Central memory CD4-positive, alpha-beta T cell (primary cell): ENCODE results near the gene GAPDH.
"Not testable (repeated sequence)": the region's sequence is repeated elsewhere in the genome, so short reads cannot be mapped to it uniquely, and the experiment has no call there.

ENCODE experiments used
- DNase-seq: peaks from one replicate; pipeline ENCODE4 v3.0.0; 2022
- total RNA-seq, 3 experiments: gene quantifications; one replicate each; lab custom pipeline; 2026; lab: John Stamatoyannopoulos, UW

GAPDH gene
- total RNA-seq, result 314 to 3,583 (median 875) reads per million in 3 experiments

DNA sequence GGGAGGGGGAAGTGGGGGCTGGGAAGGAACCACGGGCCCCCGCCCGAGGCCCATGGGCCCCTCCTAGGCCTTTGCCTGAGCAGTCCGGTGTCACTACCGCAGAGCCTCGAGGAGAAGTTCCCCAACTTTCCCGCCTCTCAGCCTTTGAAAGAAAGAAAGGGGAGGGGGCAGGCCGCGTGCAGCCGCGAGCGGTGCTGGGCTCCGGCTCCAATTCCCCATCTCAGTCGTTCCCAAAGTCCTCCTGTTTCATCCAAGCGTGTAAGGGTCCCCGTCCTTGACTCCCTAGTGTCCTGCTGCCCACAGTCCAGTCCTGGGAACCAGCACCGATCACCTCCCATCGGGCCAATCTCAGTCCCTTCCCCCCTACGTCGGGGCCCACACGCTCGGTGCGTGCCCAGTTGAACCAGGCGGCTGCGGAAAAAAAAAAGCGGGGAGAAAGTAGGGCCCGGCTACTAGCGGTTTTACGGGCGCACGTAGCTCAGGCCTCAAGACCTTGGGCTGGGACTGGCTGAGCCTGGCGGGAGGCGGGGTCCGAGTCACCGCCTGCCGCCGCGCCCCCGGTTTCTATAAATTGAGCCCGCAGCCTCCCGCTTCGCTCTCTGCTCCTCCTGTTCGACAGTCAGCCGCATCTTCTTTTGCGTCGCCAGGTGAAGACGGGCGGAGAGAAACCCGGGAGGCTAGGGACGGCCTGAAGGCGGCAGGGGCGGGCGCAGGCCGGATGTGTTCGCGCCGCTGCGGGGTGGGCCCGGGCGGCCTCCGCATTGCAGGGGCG is at the start of gene GAPDH:
Gene GAPDH, plus strand, starts transcription at position 595 of the 772 bp plus-strand sequence. CDS start 316 bp downstream, outside the sequence.
- DNase-seq, result peak; percentile 88

DNA sequence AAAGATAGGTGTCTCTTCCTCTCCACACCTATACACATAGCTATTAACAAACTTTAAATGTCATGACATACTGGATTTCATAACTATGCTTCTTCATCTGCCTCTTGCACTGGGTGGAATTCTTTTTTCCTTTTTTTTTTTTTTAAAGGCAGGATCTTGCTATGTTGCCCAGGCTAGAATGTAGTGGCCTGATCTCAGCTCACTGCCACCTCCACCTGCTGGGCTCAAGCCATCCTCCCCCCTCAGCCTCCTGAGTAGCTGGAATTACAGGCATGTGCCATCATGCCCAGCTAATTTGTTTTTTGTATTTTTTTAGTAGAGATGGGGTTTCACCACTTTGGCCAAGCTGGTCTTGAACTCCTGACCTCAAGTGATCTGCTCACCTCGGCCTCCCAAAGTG is 46.1 kb upstream of the GAPDH start:
- DNase-seq, result no peak

DNA sequence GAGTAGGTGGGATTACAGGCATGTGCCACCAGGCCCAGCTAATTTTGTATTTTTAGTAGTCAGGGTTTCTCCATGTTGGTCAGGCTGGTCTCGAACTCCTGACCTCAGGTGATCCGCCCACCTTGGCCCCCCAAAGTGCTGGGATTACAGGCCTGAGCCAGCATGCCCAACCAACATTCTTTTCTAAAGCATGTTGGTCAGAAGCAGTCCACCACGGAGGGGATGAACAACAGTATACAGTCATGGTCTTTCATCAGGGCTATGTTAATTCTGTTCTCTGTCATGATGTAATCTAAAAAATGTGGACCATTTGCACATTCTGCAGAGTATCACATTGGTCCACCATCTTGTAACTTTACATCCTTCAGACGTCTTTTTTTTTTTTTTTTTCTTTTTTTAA is 44.9 kb upstream of the GAPDH start:
- no peak for DNase-seq

DNA sequence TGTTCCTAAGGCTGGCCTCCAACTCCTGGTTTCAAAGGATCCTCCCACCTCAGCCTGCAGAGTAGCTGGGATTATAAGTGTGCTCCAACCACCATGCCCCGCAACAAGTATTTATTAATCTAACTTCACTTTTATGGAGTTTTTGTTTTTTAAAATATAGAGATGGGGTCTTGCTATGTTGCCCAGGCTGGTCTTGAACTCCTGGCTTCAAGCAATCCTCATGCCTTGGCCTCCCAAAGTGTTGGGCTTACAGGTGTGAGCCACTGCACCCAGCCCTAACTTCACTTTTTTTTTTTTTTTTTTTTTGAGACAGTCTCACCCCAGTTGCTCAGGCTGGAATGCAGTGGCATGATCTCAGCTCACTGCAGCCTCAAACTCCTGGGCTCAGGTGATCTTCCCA is 43.6 kb upstream of the GAPDH start:
- DNase-seq, result not testable (repeated sequence)

DNA sequence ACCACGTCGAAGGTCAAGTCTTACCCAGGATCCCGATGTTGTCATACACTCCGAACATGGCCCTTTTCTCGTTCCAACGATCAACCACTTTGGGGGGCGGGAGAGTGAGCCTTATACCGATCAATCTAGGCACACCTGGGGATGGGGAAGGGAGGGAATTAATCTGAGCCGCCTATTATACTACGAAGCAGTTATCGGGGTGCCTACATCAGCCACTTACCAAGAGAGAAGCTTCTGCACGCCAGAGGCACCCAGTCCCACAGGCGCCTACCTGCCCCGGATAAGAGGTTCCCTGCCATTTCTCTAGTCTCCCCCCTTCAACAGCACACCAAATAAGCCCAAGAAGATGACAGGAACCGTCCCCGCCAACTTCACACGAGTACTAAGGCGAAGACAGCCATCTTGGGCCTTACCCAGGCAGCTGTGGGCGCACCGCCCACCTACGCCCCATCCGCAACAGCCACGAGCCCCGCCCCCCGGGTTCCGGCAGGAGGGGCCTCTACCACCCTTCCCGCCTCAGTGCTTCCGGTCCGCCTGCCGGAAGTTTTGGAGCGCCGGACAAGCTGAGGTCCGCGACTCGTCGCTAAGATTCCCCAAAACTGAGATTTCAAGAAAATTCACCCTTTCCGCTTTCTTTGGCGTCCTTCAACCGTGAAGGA is 41.4 kb upstream of the GAPDH start, which contains the start of gene MRPL51:
Gene MRPL51, minus strand, starts transcription at position 425 of the 659 bp plus-strand sequence. Its CDS starts 126 bp downstream, at position 299.
- peak; percentile 95 for DNase-seq

DNA sequence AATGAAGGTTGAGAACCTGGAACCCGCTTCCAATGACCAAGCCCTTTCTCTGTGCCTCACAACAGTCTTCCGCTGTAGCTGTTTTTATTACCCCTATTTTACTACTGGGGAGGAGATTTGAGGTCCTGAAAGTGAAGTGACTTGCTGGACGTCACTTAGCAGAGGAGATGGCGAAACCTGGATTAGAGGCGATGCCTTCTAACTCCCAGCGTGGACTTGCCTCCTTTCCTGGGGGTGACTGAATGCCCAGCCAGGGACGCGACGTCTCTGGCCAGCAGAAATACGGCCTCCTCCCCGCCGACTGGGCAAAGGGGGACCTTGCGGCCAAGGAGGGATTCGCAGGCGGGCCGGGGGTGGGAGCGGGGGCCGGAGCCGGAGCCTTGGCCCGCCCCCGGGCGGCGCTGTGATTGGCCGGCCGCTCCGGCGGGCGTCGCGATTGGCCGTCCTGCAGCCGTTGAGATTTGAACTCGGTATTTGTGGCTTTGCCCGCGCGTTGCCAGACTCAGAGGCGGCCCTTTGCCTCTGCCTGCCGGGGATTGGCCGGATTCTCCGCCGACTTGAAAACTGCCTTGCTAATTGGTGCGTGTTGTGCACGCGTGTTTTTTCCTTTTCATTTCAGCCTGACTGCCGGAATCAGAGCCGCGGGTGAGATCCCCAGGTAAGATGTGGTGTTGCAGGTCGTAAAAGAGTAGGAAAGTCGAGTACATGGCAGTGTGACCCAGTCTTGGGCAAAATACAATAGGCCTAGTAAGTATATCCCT is 40.6 kb upstream of the GAPDH start, which contains the start of gene NCAPD2:
Gene NCAPD2, plus strand, starts transcription at position 606 of the 761 bp plus-strand sequence. CDS start 997 bp downstream, outside the sequence.
- DNase-seq, result peak; percentile 96

DNA sequence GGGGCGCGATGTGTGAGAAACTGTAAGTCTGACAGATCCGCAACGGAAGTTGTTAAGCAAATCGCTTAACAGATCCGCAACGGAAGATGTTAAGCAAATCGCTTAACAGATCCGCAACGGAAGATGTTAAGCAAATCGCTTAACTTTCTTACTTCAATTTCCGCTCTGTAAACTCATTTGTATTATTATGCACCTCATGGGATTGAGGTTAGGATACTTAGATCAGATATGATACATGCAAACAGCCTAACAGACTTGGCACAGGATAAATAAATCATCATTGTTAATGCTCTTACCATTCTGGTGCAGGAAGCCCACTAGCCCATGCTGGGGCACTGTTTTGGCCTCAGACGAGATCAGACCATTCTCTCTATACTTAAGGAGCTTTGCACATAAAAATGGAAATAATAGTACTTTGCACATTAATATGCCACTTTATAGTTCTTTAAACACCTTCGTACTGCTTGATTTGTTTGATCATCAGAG is 40.0 kb upstream of the GAPDH start:
- no peak for DNase-seq

DNA sequence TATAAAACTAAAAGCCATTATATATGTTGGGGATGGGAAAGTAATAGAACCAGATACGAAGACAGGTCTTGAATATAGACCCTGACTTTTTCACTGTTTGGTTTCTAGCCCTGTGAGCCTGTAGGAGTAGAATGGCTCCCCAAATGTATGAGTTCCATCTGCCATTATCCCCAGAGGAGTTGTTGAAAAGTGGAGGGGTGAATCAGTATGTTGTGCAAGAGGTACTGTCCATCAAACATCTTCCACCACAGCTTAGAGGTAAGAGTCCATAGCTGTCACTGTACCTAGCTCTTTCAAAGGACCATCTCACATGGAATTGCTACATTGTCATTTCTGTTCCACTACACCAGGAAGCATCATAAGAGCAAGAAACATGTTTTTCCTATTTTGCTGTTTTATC is 39.3 kb upstream of the GAPDH start:
- DNase-seq, result no peak

DNA sequence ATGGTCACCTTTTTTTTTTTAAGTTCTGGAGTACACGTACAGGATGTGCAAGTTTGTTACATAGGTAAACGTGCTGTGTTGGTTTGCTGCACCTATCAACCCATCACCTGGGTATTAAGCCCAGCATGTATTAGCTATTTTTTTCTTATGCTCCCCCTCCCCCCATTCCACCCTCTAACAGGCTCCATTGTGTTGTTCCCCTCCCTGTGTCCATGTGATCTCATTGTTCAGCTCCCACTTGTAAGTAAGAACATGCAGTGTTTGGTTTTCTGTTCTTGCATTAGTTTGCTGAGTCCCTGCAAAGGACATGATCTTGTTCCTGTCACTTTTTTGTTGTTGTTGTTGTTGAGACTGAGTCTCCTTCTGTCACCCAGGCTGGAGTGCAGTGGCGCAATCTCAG is 37.0 kb upstream of the GAPDH start:
- DNase-seq, result not testable (repeated sequence)

DNA sequence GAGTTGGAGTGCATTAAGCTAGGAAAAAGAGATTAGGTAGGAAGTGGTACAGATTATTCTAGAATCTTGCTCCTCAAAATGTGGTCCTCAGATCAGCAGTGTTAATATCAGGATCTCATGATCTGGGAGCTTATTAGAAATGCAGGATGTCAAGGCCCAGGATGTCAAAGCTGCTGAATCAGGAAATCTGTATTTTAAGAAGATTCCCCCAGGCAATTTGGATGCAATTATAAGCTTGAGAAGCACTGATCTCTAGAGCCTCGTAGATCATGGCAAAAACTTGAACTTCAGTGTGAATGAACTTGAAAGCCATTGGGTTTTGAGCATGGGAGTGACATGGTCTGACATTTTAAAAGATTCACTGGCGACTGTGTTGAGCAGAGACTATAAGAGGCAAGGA is 33.9 kb upstream of the GAPDH start:
- DNase-seq, result no peak

DNA sequence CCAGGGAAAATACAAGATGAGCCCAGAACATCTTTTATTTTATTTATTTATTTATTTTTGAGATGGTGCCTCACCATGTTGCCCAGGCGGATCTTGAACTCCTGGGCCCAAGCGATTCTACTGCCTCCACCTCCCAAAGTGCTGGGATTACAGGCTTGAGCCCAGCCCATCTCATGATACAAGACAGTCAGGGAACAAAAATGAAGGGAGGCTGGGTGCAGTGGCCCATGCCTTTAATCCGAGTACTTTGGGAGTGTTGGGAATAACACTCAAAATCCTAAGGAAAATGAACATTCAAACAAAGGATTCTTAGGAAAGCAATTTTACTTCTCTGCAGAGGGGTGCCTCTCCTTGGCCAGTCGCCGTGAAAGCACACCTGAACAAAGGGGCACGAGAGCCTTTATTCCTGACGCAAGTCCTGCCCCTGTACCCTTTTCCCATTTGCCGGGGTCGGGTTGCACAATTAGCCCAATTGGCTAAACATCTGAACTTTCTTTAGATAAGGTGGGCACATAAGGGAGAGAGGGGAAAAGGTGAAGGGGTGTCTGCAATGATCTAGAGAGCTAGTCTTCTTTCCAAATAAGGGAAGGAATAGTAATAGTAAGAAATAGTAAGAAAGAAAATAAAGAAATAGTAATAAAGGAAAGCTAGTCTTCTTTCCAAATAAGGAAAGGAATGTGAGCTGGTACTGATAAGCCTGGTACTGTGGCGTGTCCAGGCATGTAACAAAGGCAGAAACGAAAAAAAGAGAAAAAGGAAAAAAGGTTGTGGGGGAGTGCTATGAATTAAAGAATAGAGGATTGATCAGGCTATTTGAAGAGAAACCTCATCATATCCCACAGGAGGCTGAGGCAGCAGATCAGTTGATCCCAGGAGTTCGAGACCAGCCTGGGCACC is 27.0 kb upstream of the GAPDH start:
- DNase-seq, result no peak

DNA sequence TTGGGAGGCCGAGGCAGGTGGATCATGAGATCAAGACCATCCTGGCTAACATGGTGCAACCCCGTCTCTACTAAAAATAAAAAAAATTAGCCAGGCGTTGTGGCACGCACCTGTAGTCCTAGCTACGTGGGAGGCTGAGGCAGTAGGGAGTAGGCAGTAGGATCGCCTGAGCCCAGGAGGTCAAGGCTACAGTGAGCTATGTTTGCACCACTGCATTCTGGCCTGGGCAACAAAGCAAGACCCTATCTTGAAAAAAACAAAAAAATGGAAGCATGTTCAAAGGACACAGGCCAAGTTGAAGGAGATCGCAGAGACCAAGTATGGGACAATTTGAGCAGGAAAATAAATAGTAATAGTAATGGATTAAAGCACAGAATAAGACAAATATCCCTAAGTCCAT is 26.2 kb upstream of the GAPDH start:
- no peak for DNase-seq

DNA sequence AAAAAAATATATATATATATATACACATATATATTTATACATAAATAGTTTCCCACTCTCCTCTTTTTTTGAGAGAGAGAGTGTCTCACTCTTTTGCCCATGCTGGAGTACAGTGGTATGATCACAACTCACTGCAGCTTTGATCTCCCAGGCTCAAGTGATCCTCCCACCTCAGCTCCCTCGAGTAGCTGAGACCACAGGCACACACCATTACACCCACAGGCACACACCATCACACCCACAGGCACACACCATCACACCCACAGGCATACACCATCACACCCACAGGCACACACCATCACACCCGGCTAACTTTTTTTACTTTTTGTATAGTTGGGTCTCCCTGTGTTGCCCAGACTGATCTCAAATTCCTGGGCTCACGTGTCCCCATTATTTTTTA is 14.1 kb upstream of the GAPDH start:
- no peak for DNase-seq

DNA sequence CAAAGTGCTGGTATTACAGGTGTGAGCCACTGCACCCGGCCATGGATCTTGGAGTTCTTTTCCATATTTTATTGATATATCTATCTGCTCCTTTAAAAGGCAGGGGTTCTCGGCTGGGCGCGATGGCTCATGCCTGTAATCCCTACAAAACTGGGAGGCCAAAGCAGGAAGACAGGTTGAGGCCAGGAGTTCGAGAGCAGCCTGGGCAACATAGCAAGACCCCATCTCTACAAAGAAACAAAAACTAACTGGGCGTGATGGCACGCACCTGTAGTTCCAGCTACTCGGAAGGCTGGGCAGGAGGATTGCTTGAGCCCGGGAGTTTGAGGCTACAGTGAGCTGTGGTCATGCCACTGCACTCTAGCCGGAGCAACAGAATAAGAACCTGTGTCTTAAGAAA is 12.1 kb upstream of the GAPDH start:
- no peak for DNase-seq

DNA sequence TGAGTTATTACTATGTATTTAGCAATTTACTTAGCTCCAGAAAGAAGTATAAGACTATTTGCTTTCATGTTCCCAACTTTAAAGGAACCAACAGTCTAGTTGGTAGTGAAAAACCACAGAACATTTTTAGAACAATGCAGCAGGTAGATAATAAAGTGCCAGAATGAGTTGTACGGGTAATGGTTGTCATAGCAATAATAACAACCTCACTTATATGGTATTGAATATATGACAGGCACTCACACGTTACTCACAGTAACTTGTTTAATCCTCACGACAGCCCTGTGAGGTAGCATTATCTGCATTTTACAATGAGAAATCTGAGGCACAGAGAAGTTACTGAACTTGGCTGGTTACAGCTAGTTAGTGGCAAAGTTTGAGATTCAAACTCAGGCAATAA is 10.6 kb upstream of the GAPDH start:
- DNase-seq, result no peak

DNA sequence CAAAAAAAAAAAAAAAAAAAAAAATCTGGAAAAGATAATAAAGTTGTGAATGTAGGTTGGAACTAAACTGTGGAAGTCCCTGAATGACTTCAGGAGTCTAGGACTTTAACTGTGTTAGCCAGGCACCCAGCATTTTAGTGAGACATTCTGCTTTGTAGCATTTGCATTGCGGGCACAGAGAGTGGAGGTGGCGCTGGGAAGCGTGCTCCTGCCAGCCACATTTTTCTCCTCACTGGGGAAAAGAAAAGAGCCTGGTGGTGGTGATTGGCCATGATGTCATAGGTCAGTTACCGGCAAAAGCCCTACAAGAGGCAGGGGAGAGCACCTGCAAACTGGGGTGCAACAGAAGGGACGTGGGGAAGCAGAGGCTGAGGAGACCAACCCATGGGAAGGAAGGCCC is 9.7 kb upstream of the GAPDH start:
- DNase-seq, result no peak

DNA sequence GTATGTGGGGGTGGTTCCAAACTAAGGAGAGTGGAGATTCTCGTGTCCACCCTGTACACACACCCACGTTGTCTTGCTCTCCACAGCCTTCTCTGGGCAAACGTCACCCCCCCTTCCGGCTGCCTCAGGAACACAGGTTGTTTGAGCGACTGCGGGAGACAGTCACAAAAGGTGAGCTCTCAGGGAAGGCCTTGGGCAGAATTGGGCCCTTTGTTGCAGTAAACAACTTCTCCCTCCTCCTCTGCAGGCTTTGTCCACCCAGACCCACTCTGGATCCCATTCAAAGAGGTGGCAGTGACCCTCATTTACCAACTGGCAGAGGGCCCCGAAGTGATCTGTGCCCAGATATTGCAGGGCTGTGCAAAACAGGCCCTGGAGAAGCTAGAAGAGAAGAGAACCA is 8.1 kb upstream of the GAPDH start:
- DNase-seq, result no peak

DNA sequence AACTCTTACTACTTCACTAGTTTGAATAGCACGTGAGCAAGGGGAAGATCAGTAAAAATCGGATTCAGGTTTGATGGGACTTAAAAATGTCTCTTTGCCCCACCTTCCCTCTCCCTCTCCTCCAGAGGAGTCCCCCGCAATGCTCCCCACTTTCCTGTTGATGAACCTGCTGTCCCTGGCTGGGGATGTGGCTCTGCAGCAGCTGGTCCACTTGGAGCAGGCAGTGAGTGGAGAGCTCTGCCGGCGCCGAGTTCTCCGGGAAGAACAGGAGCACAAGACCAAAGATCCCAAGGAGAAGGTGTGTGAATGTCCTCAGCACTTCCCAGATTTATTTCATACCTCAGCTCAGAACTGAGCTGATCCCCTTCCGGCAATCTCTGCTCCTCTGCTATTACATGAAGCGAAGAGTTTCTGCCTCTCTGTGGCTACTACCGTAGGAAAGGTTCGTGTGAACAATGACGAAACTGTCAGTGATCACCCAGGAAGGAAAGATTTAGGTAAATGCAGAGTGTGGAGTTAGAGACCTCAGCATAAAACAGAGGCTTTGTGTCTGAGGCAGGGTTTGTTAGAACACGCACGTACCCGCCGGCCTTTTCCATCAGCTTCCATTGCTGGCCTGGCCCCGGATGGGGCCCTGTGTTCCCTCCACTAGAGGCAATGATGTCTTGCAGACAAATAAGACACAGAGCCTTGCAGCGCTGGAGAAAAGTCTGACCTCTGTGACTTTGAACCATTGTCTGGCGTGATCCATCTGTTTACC is 7.4 kb upstream of the GAPDH start:
- DNase-seq, result no peak

DNA sequence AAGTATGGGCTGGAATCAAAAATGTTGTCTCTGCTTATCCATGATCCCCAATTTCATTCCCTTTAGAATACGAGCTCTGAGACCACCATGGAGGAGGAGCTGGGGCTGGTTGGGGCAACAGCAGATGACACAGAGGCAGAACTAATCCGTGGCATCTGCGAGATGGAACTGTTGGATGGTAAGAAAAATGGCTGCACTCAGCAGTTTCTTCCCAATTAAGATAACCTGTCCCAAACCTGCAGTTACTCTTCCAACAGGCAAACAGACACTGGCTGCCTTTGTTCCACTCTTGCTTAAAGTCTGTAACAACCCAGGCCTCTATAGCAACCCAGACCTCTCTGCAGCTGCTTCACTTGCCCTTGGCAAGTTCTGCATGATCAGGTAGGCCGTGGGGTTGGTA is 6.6 kb upstream of the GAPDH start:
- no peak for DNase-seq

DNA sequence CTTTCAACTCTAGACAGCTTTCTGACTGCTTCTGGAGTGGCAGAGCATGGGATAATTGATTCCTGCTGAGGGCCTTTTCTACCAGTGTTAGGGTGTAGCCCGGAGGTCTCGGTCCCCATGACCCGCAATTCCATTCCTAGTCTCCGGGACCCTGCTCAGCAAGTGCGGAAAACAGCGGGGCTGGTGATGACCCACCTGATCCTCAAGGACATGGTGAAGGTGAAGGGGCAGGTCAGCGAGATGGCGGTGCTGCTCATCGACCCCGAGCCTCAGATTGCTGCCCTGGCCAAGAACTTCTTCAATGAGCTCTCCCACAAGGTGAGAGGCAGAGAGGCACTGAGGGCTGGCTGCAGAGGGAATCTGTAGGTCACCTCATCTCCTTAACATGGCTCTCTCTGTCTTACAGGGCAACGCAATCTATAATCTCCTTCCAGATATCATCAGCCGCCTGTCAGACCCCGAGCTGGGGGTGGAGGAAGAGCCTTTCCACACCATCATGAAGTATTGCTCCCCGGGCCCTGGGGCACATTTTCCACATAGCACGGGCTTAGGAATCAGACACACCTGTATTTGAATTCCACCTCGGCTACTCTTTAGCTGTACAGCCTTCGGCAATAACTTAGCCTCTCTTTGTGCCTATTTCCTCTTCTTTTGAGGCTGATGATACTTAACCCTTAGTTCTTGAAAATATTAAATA is 5.6 kb upstream of the GAPDH start:
- DNase-seq, result no peak

DNA sequence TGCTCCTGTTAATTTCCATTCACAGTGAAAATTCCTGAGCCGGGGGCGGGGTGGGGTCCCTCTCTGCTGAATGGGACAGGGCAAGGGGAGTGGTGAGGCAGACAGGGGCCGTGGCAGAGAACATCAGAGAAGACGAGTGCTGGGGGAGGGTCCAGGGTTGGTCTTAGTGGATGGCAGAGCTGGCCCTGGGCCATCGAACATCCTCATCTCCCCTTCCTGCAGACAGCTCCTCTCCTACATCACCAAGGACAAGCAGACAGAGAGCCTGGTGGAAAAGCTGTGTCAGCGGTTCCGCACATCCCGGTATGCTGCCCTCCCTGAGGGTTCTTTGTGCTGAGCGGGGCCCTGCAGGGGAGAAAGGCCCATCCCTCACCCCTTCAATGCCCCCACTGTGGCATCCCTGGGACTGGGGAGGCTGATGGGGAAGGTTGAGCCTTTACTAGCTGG is 5.0 kb upstream of the GAPDH start:
- DNase-seq, result no peak
